Neural progenitor cell (in vitro differentiated cells): ENCODE results near the gene IRF7. TPM values are rescaled to one million over a fixed set of nuclear protein-coding genes. Genes with fewer than 3 reads are reported as not detected.

Source experiments
- DNase-seq: peaks from one replicate; pipeline ENCODE4 v3.0.0-alpha.2; 2016; ENCODE audit warnings: low spot score
- H2AFZ ChIP-seq: fragments of 200-600 bp; sonication (generic); replicated peaks from 2 replicates; pipeline ENCODE4 v1.6.1; 2016; ENCODE audit warnings: antibody characterized with exemption
- H3F3A ChIP-seq: fragments of 200-600 bp; sonication (generic); 2 replicates; pipeline ENCODE4 v1.6.1; 2016; ENCODE audit warnings: antibody characterized with exemption, low read depth
- H3K27ac ChIP-seq: fragments of 200-600 bp; sonication (generic); 2 replicates; pipeline ENCODE4 v1.5.1; 2016; ENCODE audit warnings: mild to moderate bottlenecking
- H3K27me3 ChIP-seq: fragments of 200-600 bp; sonication (generic); 2 replicates; pipeline ENCODE4 v1.6.1; 2016; ENCODE audit warnings: mild to moderate bottlenecking, moderate library complexity
- H3K36me3 ChIP-seq: fragments of 200-600 bp; sonication (generic); 2 replicates; pipeline ENCODE4 v1.5.1; 2016
- H3K4me1 ChIP-seq: fragments of 200-600 bp; sonication (generic); 2 replicates; pipeline ENCODE4 v1.6.1; 2016; ENCODE audit warnings: mixed run types
- H3K4me2 ChIP-seq: fragments of 200-600 bp; sonication (generic); 2 replicates; pipeline ENCODE4 v1.6.1; 2016
- H3K4me3 ChIP-seq: fragments of 200-600 bp; sonication (generic); 2 replicates; pipeline ENCODE4 v1.5.1; 2016
- H3K79me2 ChIP-seq: fragments of 200-600 bp; sonication (generic); 2 replicates; pipeline ENCODE4 v1.6.1; 2016; ENCODE audit warnings: low read depth
- H3K9ac ChIP-seq: fragments of 200-600 bp; sonication (generic); 2 replicates; pipeline ENCODE4 v1.6.1; 2016
- H3K9me3 ChIP-seq: fragments of 200-600 bp; sonication (generic); 2 replicates; pipeline ENCODE4 v1.5.1; 2016; ENCODE audit warnings: low read depth
- H4K20me1 ChIP-seq: fragments of 200-600 bp; sonication (generic); 2 replicates; pipeline ENCODE4 v1.6.1; 2016; ENCODE audit warnings: low read depth
- H3K27ac Mint-ChIP-seq: 3 replicates; pipeline ENCODE4 v1.8.0; 2021; ENCODE audit warnings: mixed read lengths
- H3K27me3 Mint-ChIP-seq: 2 replicates; pipeline ENCODE4 v1.8.0; 2022; ENCODE audit warnings: low read depth, mild to moderate bottlenecking, inconsistent platforms, moderate library complexity, mixed read lengths; ENCODE audit not compliant: insufficient read depth
- H3K36me3 Mint-ChIP-seq: 3 replicates; pipeline ENCODE4 v1.8.0; 2021; ENCODE audit warnings: mixed read lengths
- H3K4me1 Mint-ChIP-seq: 3 replicates; pipeline ENCODE4 v1.8.0; 2021; ENCODE audit warnings: mixed read lengths
- H3K4me3 Mint-ChIP-seq: 3 replicates; pipeline ENCODE4 v1.8.0; 2021; ENCODE audit warnings: mild to moderate bottlenecking, moderate library complexity, mixed read lengths
- H3K9me3 Mint-ChIP-seq: 3 replicates; pipeline ENCODE4 v1.8.0; 2020; ENCODE audit warnings: mixed read lengths
- EZH2 ChIP-seq: fragments of 200-600 bp; sonication (generic); IDR thresholded peaks from 2 replicates; pipeline ENCODE4 v1.6.1; 2017; ENCODE audit warnings: antibody characterized with exemption, mild to moderate bottlenecking, moderate library complexity
- EZH2phosphoT487 ChIP-seq: fragments of 200-600 bp; sonication (generic); IDR thresholded peaks from 2 replicates; pipeline ENCODE4 v1.6.1; 2017; ENCODE audit warnings: antibody characterized with exemption
- total RNA-seq: library from RNA; depleted of rRNA; stranded (reverse); fragments of >200 nt; gene quantifications from 2 replicates; pipeline ENCODE4 v1.2.3, GENCODE V29; 2015; ENCODE audit warnings: low replicate concordance
- TF ChIP-seq, protein P1 (sequence below): fragments of 200-600 bp; sonication (generic); IDR thresholded peaks from 2 replicates; pipeline ENCODE4 v1.5.1; 2017; ENCODE audit warnings: antibody characterized with exemption, mild to moderate bottlenecking

IRF7 gene
- total RNA-seq, 1 donor from 2014 or later = 4.3 TPM

GRCh38 chr11:625636-626268, 10.0 kb upstream of the IRF7 start:
- H3K4me1 ChIP-seq = no peaks in the 10 kb centered on the region
- H3K27ac Mint-ChIP-seq = no peak overlapping the region
- no peak overlapping the region for H2AFZ ChIP-seq
- H3K4me3 ChIP-seq = no peak overlapping the region
- peaks cover 30% of the 10 kb centered on the region for H3K27me3 ChIP-seq
- H3K27ac ChIP-seq = no peak overlapping the region
- peaks cover 6% of the 10 kb centered on the region for H3F3A ChIP-seq
- H3K79me2 ChIP-seq = no peaks in the 10 kb centered on the region
- no peaks in the 10 kb centered on the region for H3K36me3 ChIP-seq
- peaks cover 12% of the 10 kb centered on the region for H3K4me1 Mint-ChIP-seq
- H3K36me3 Mint-ChIP-seq = peaks cover 10% of the 10 kb centered on the region
- H3K4me2 ChIP-seq = no peak overlapping the region
- peaks cover 14% of the 10 kb centered on the region for H4K20me1 ChIP-seq
- H3K9ac ChIP-seq = no peak overlapping the region
- H3K4me3 Mint-ChIP-seq = no peak overlapping the region
- no peak for TF ChIP-seq EZH2phosphoT487
- no peak for TF ChIP-seq EZH2
- TF ChIP-seq, protein P1, sequence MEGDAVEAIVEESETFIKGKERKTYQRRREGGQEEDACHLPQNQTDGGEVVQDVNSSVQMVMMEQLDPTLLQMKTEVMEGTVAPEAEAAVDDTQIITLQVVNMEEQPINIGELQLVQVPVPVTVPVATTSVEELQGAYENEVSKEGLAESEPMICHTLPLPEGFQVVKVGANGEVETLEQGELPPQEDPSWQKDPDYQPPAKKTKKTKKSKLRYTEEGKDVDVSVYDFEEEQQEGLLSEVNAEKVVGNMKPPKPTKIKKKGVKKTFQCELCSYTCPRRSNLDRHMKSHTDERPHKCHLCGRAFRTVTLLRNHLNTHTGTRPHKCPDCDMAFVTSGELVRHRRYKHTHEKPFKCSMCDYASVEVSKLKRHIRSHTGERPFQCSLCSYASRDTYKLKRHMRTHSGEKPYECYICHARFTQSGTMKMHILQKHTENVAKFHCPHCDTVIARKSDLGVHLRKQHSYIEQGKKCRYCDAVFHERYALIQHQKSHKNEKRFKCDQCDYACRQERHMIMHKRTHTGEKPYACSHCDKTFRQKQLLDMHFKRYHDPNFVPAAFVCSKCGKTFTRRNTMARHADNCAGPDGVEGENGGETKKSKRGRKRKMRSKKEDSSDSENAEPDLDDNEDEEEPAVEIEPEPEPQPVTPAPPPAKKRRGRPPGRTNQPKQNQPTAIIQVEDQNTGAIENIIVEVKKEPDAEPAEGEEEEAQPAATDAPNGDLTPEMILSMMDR = no peak
- H3K9me3 ChIP-seq = no peaks in the 10 kb centered on the region
- H3K9me3 Mint-ChIP-seq = peaks cover 11% of the 10 kb centered on the region
- peaks cover 9% of the 10 kb centered on the region for H3K27me3 Mint-ChIP-seq
- no peak for DNase-seq

GRCh38 chr11:624705-625635, 9.2 kb upstream of the IRF7 start, which contains the start of gene CDHR5:
Gene CDHR5 (minus strand): TSS chr11:624955. CDS start chr11:624902, 53 bp downstream.
- Mint-ChIP-seq H3K9me3 (peaks cover 11% of the 10 kb centered on the region), H3K4me1 (peaks cover 12% of the 10 kb centered on the region), H3K27ac (no peak within 1 kb of the TSS), H3K4me3 (no peak within 1 kb of the TSS), H3K27me3 (peaks cover 9% of the 10 kb centered on the region), H3K36me3 (peaks cover 10% of the 10 kb centered on the region)
- Histone ChIP-seq H4K20me1 (peaks cover 14% of the 10 kb centered on the region), H3K27me3 (peaks cover 30% of the 10 kb centered on the region), H2AFZ (no peak within 1 kb of the TSS), H3K4me1 (no peaks in the 10 kb centered on the region), H3K36me3 (no peaks in the 10 kb centered on the region), H3K79me2 (no peaks in the 10 kb centered on the region), H3F3A (peaks cover 6% of the 10 kb centered on the region), H3K9me3 (no peaks in the 10 kb centered on the region), H3K4me2 (no peak within 1 kb of the TSS), H3K4me3 (no peak within 1 kb of the TSS), H3K27ac (no peak within 1 kb of the TSS), H3K9ac (no peak within 1 kb of the TSS)
- no peak for DNase-seq
- no peak for TF ChIP-seq EZH2
- TF ChIP-seq, protein P1 = no peak
- TF ChIP-seq EZH2phosphoT487 = no peak

DNA sequence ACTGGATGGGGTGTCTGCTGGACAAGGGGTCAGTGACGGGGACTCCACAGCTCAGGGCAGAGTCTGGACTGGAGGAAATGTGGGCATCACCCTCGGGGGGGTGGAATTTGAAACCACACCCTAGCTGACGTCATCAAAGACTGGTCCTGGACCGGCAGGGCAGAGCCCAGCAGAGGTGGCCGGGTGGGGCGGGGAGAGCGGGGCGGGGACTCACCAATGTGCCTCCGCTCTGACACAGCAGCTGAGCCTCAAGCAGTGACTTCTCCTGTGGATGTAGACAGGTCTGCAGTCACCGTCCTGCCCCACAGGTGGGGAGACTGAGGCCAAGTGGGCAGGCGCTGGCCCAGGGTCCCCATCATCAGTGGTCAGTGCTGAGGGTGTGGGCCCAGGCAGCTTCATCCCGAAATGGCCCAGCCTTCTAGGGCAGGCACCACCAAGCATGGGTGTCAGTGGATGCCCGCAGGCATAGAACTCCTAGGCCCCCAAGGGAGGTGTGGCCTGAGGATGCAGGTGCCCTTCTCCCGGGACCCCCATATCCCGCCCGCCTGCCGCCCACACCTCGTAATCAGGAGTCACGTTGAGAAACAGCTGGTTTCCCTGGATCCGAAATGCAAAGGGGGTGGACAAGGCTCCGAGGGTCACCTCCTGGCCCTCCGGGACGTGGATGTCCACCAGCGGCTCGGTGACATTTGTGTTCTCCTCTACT, 8.4 kb upstream of the IRF7 start:
- H3K36me3 ChIP-seq = no peaks in the 10 kb centered on the region
- Mint-ChIP-seq H3K4me3 (no peak overlapping the region), H3K27ac (no peak overlapping the region), H3K4me1 (peaks cover 12% of the 10 kb centered on the region), H3K36me3 (peaks cover 10% of the 10 kb centered on the region), H3K27me3 (peaks cover 9% of the 10 kb centered on the region), H3K9me3 (peaks cover 11% of the 10 kb centered on the region)
- H3F3A ChIP-seq = peaks cover 6% of the 10 kb centered on the region
- no peak overlapping the region for H3K9ac ChIP-seq
- DNase-seq = no peak
- no peak overlapping the region for H3K4me2 ChIP-seq
- H4K20me1 ChIP-seq = peaks cover 14% of the 10 kb centered on the region
- no peaks in the 10 kb centered on the region for H3K79me2 ChIP-seq
- no peak for TF ChIP-seq EZH2phosphoT487
- no peak for TF ChIP-seq EZH2
- TF ChIP-seq, protein P1 = no peak
- no peak overlapping the region for H2AFZ ChIP-seq
- no peaks in the 10 kb centered on the region for H3K9me3 ChIP-seq
- no peak overlapping the region for H3K4me3 ChIP-seq
- no peaks in the 10 kb centered on the region for H3K4me1 ChIP-seq
- peaks cover 30% of the 10 kb centered on the region for H3K27me3 ChIP-seq
- H3K27ac ChIP-seq = no peak overlapping the region
